Activated CD8-positive, alpha-beta T cell treated with anti-CD3 and anti-CD28 coated beads, Interleukin-2, amount 10 ng/mL, durations not matched to agents 7 days and 5 days (primary cell): ENCODE measurements around the gene IST1. TPM values are rescaled to one million over a fixed set of nuclear protein-coding genes. Genes with fewer than 3 reads are reported as not detected.
"Not testable (repeated sequence)": the region's sequence is repeated elsewhere in the genome, so short reads cannot be mapped to it uniquely, and the experiment has no call there.

Source experiments
- ATAC-seq: fragments of 150-1000 bp; cut with Tn5 transposase; one replicate; pipeline ENCODE4 v1.10.0; 2021; ENCODE audit warnings: moderate library complexity
- CTCF ChIA-PET: fragments of 350-600 bp; sonication (Branson Sonifier 250); formaldehyde crosslinking; loops from one replicate; lab custom pipeline; 2021; ENCODE audit warnings: antibody characterized with exemption; lab: Charles Lee
- POLR2A ChIA-PET: fragments of 350-600 bp; sonication (Branson Sonifier 250); formaldehyde crosslinking; loops from one replicate; lab custom pipeline; 2021; ENCODE audit warnings: antibody characterized with exemption; lab: Charles Lee
- DNase-seq: peaks from one replicate; pipeline ENCODE4 v3.0.0-alpha.2; 2020
- H3K27ac Mint-ChIP-seq: one replicate; pipeline ENCODE4 v1.8.0; 2021; ENCODE audit warnings: mild to moderate bottlenecking, mixed read lengths
- H3K27me3 Mint-ChIP-seq: one replicate; pipeline ENCODE4 v1.8.0; 2021; ENCODE audit warnings: low read depth, mixed read lengths
- H3K36me3 Mint-ChIP-seq: one replicate; pipeline ENCODE4 v1.8.0; 2021; ENCODE audit warnings: low read depth, mixed read lengths
- H3K4me1 Mint-ChIP-seq: one replicate; pipeline ENCODE4 v1.8.0; 2021; ENCODE audit warnings: low read depth, mixed read lengths
- H3K4me3 Mint-ChIP-seq: one replicate; pipeline ENCODE4 v1.8.0; 2021; ENCODE audit warnings: mild to moderate bottlenecking, mixed read lengths
- H3K9me3 Mint-ChIP-seq: one replicate; pipeline ENCODE4 v1.8.0; 2022; ENCODE audit warnings: mixed read lengths; ENCODE audit not compliant: insufficient read depth
- total RNA-seq, 2 experiments: library from RNA; stranded (reverse); gene quantifications; one replicate each; pipeline ENCODE4 v1.2.3, GENCODE V29; 2021

Gene IST1
- total RNA-seq, 2 experiments from 2014 or later = 155 to 174 TPM

GRCh38 chr16:71855937-71856662, 39.2 kb upstream of the IST1 start:
- H3K27ac Mint-ChIP-seq = peak overlapping the region; percentile 71
- ATAC-seq (peak; percentile 51), DNase-seq (peak; percentile 26)
- peaks cover 27% of the 10 kb centered on the region for H3K36me3 Mint-ChIP-seq
- no peak overlapping the region for H3K4me3 Mint-ChIP-seq
- POLR2A ChIA-PET = interaction anchor here (1.1 kb wide), 1 partner anchor 10 kb away, joined by 3 read pairs; the partner anchor contains the start of gene ATXN1L
- H3K27me3 Mint-ChIP-seq = no peaks in the 10 kb centered on the region
- H3K4me1 Mint-ChIP-seq = peaks cover 26% of the 10 kb centered on the region
- CTCF ChIA-PET = interaction anchor here (1.0 to 5.0 kb wide), 4 partner anchors 15 to 106 kb away, joined by 3 to 43 read pairs (median 6); no protein-coding TSS in a partner anchor
- no peaks in the 10 kb centered on the region for H3K9me3 Mint-ChIP-seq

DNA sequence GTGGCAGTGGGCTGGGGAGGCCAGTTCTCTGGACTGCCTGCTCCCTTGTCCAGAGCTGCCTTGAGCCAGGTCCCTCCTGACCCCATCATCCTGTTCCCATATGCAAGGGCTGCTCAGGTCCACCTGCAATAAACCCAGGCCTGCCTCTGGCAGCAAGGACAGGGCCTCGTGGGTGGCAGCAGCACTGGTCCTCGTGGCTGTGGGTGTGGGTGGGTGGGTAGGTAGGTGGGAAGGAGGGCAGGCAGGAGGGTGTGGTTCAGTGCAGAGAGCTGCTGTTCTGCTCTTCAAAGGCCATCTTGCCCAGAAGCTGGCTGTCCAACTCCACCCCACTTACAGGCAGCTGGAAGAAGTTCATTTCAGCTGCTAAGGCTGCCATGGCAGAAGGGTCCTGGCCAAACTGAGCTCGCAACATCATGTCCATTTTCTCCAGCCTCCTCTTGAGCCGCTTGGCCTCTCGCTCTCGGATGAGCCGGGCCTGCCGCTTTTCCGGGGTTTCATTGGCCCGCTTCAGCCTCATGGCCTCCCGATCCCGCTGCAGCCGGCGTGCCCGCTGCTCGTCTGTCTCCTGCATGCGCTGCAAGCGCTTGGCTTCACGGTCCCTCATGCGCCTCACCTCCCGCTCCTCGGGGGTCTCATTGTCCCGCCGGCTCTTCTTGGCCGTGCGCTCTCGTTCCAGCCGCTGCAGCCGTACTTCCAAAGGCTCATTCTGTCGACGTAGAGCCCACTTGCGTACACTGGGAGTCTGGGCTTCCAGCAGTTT, 35.4 kb upstream of the IST1 start:
- no peak for ATAC-seq
- CTCF ChIA-PET = interaction anchor here (1.3 to 5.0 kb wide), 2 partner anchors 21 to 101 kb away, joined by 3 to 43 read pairs; no protein-coding TSS in a partner anchor
- H3K27me3 Mint-ChIP-seq = no peaks in the 10 kb centered on the region
- no peaks in the 10 kb centered on the region for H3K9me3 Mint-ChIP-seq
- no peak for DNase-seq
- H3K4me3 Mint-ChIP-seq = no peak overlapping the region
- H3K4me1 Mint-ChIP-seq = peaks cover 13% of the 10 kb centered on the region
- H3K27ac Mint-ChIP-seq = no peak overlapping the region
- H3K36me3 Mint-ChIP-seq = peaks cover 9% of the 10 kb centered on the region
- POLR2A ChIA-PET = no interaction called here

DNA sequence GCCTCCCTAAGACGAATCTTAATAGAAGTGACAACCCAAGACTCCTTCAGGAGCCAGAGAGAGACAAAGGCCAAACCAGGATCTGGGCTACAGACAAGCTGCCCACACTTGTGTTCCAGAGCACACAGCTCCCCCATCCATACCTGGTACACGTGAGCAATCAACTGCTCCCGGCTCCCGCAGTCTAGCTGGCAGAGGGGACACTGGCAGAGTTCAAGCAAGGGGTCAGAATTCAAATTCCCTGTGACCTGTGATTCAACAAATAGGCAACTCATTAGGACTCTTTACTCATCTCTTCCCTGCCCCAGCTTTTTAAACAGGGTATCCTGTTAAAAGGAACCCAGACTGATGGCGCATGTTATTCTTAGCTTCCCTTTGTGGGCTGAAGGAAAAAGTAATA, 31.3 kb upstream of the IST1 start:
- H3K9me3 Mint-ChIP-seq = no peaks in the 10 kb centered on the region
- peaks cover 8% of the 10 kb centered on the region for H3K36me3 Mint-ChIP-seq
- no peak overlapping the region for H3K4me3 Mint-ChIP-seq
- ATAC-seq (no peak), DNase-seq (no peak)
- no peaks in the 10 kb centered on the region for H3K27me3 Mint-ChIP-seq
- no peak overlapping the region for H3K27ac Mint-ChIP-seq
- H3K4me1 Mint-ChIP-seq = no peaks in the 10 kb centered on the region
- CTCF ChIA-PET = interaction anchor here (1.7 to 3.4 kb wide), 2 partner anchors 18 to 97 kb away, joined by 4 to 14 read pairs; no protein-coding TSS in a partner anchor
- POLR2A ChIA-PET = interaction anchor here (0.6 to 1.3 kb wide), 2 partner anchors 17 to 30 kb away, joined by 3 to 5 read pairs; no protein-coding TSS in a partner anchor

DNA sequence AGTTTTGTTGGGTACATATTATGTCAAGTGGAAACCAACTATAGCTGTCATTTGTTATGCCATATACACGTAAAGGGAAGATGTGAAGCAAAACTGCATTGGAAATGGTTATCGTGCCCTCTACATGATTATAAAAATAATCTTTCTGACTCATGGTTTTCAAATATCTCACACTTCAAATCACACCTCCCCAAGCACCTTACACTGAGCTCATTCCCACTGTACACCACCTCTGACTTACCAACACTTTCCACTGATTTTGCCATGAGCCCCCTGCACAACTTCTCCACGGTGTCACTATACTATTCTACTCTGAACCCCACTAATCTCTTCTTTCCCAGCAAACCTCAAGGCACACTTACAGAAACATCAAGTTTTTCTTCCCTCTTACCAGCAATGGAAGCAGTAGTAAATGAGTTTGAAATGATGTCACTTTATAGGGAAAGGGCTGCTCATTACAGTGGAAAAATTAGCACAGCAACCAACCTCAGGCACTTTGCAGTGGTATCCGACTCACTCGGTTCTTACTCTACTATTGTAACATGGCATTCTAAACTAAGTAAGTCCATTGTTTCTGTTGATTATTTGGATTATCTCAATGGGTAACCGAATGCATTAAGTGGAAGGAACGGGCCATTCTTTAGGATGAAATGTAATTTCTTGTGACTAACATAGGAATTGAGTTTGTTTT, 30.0 kb upstream of the IST1 start:
- ChIA-PET CTCF (interaction anchor here (1.2 to 1.7 kb wide), 3 partner anchors 8 to 96 kb away, joined by 4 to 7 read pairs (median 4); no protein-coding TSS in a partner anchor), POLR2A (no interaction called here)
- H3K36me3 Mint-ChIP-seq = peaks cover 5% of the 10 kb centered on the region
- H3K4me1 Mint-ChIP-seq = peaks cover 1% of the 10 kb centered on the region
- H3K27me3 Mint-ChIP-seq = no peaks in the 10 kb centered on the region
- DNase-seq (no peak), ATAC-seq (no peak)
- no peak overlapping the region for H3K27ac Mint-ChIP-seq
- H3K9me3 Mint-ChIP-seq = no peaks in the 10 kb centered on the region
- H3K4me3 Mint-ChIP-seq = no peak overlapping the region

DNA sequence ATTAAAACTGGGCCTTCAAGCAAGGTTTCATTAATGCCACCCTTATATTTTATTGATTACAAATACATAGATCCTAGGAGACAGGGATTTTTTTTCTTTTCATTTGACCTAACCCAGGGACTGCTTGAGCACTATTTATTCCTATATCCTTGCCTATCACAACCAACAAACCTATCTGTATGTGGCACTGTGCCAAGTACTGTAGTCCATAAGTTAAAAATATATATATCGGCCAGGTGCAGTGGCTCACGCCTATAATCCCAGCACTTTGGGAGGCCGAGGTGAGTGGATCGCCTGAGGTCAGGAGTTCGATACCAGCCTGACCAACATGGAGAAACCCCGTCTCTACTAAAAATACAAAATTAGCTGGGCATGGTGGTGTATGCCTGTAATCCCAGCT, 28.2 kb upstream of the IST1 start:
- H3K27ac Mint-ChIP-seq, H3K36me3 Mint-ChIP-seq, DNase-seq, H3K4me3 Mint-ChIP-seq, ATAC-seq, H3K9me3 Mint-ChIP-seq, H3K27me3 Mint-ChIP-seq, POLR2A ChIA-PET, H3K4me1 Mint-ChIP-seq: not testable (repeated sequence)
- CTCF ChIA-PET = interaction anchor here (1.0 to 1.3 kb wide), 4 partner anchors 14 to 17 kb away, joined by 3 to 5 read pairs (median 4); no protein-coding TSS in a partner anchor

DNA sequence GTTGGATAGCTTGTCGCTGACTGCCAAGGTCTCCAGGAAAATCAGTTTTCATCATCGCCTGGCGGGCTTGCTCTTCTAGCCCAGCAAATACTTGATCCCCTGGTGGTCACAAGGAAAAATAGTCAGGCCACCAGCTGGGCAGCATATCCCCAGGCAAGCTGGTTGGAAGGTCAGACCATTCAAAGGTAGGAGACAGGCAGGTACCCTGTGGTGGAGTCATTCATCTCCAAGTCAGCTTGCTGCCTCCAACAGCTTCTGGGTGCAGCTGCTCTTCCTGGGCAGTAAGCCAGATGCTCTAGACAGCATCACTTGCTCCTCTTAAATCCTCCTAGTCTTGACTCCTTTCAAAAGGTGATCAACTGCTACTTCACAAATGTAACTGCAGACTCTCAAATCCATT, 27.4 kb upstream of the IST1 start:
- Mint-ChIP-seq H3K27me3 (no peaks in the 10 kb centered on the region), H3K36me3 (peaks cover 5% of the 10 kb centered on the region), H3K27ac (no peak overlapping the region), H3K4me3 (no peak overlapping the region), H3K4me1 (peaks cover 9% of the 10 kb centered on the region), H3K9me3 (no peaks in the 10 kb centered on the region)
- ChIA-PET POLR2A (no interaction called here), CTCF (interaction anchor here (1.2 kb wide), 2 partner anchors 15 to 17 kb away, joined by 3 to 5 read pairs; no protein-coding TSS in a partner anchor)
- no peak for DNase-seq
- ATAC-seq = no peak

DNA sequence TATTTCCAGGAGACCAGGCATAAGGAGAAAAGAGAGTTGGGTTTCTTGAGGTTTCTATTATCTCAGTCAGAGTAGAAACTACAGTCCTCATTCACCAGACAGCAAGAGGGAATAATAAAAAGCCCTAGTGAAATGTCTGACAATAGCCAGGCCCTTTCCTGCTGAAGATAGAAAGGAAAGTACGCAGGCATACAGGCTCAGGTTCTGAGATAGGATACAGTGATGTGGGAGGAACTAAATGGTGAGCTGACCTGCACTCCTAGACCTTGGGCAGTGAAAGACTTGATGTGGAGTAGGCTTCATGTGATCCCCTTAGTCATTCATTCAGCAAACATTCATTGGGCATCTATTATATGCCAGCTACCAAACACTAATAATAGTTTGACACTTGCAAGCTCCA, 26.2 kb upstream of the IST1 start:
- POLR2A ChIA-PET = interaction anchor here (0.6 kb wide), 1 partner anchor 48 kb away, joined by 3 read pairs; no protein-coding TSS in a partner anchor
- ATAC-seq = no peak
- H3K4me1 Mint-ChIP-seq = peaks cover 13% of the 10 kb centered on the region
- DNase-seq = no peak
- H3K27me3 Mint-ChIP-seq = no peaks in the 10 kb centered on the region
- CTCF ChIA-PET = interaction anchor here (6.6 kb wide), 1 partner anchor 14 kb away, joined by 80 read pairs; the partner anchor contains the start of gene ZNF821
- no peak overlapping the region for H3K27ac Mint-ChIP-seq
- H3K9me3 Mint-ChIP-seq = no peaks in the 10 kb centered on the region
- peaks cover 5% of the 10 kb centered on the region for H3K36me3 Mint-ChIP-seq
- no peak overlapping the region for H3K4me3 Mint-ChIP-seq

DNA sequence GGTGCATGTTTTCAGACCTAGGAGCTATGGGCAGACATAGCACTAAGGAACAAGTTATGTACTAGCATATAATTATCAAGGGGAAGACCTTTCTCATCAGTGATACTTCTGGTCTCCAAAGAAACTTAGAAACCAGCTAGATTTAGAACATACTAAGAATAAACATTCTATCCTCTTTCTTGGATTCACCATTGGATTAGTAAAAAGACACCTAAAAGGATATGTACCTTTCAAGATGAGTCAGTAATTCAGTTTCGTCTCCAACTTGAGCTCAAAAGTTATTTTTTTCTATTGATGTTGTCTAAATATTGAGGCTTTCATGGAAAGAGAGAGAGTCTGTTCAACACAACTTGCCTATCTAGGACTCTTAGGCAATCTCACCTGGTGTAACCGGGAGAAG, 24.5 kb upstream of the IST1 start:
- DNase-seq (no peak), ATAC-seq (no peak)
- ChIA-PET POLR2A (interaction anchor here (0.7 kb wide), 1 partner anchor 13 kb away, joined by 8 read pairs; no protein-coding TSS in a partner anchor), CTCF (interaction anchor here (1.4 to 6.6 kb wide), 2 partner anchors 12 to 15 kb away, joined by 3 to 80 read pairs; partner anchors contain the start of gene ZNF821)
- peaks cover 13% of the 10 kb centered on the region for H3K4me1 Mint-ChIP-seq
- H3K27me3 Mint-ChIP-seq = no peaks in the 10 kb centered on the region
- H3K4me3 Mint-ChIP-seq = no peak overlapping the region
- no peaks in the 10 kb centered on the region for H3K9me3 Mint-ChIP-seq
- no peak overlapping the region for H3K27ac Mint-ChIP-seq
- peaks cover 5% of the 10 kb centered on the region for H3K36me3 Mint-ChIP-seq

- no peak for ATAC-seq
- POLR2A ChIA-PET = interaction anchor here (0.6 to 1.2 kb wide), 4 partner anchors 8 to 180 kb away, joined by 3 to 4 read pairs (median 3); partner anchors contain the start of genes ATXN1L and ZNF821
- CTCF ChIA-PET = interaction anchor here (0.9 to 6.6 kb wide), 5 partner anchors 10 to 88 kb away, joined by 3 to 80 read pairs (median 3); partner anchors contain the start of gene ZNF821
- no peaks in the 10 kb centered on the region for H3K9me3 Mint-ChIP-seq
- no peak for DNase-seq
- peak overlapping the region; percentile 70 for H3K27ac Mint-ChIP-seq
- H3K4me1 Mint-ChIP-seq = peaks cover 13% of the 10 kb centered on the region
- peaks cover 1% of the 10 kb centered on the region for H3K36me3 Mint-ChIP-seq
- H3K27me3 Mint-ChIP-seq = no peaks in the 10 kb centered on the region
- peak overlapping the region; percentile 31 for H3K4me3 Mint-ChIP-seq
These were observed 22.1 kb upstream of the IST1 start for GRCh38 chr16:71873199-71873598.

DNA sequence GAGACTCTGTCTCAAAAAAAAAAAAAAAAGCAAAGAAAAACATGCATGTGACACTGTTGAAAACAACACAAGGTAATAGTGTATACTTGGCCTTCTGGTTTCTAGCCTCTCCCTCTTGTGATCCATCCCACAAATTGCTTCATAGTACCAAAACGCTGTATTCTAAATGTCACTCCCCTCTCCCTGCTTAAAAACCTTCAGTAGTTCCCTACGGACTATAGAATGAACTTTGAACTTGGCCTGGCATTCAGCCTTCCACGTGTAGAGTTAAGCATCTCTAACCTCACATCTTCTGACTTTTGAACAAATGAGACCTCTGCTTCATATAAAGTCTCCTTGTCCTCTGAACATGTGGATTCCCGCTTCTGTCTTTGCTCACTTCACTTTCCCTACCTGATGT, 16.4 kb upstream of the IST1 start:
- DNase-seq (no peak), ATAC-seq (no peak)
- no peak overlapping the region for H3K27ac Mint-ChIP-seq
- ChIA-PET POLR2A (no interaction called here), CTCF (interaction anchor here (5.2 kb wide), 1 partner anchor 21 kb away, joined by 43 read pairs; no protein-coding TSS in a partner anchor)
- H3K27me3 Mint-ChIP-seq = peaks cover 6% of the 10 kb centered on the region
- H3K4me1 Mint-ChIP-seq = peaks cover 36% of the 10 kb centered on the region
- no peaks in the 10 kb centered on the region for H3K9me3 Mint-ChIP-seq
- no peak overlapping the region for H3K4me3 Mint-ChIP-seq
- peaks cover 14% of the 10 kb centered on the region for H3K36me3 Mint-ChIP-seq

DNA sequence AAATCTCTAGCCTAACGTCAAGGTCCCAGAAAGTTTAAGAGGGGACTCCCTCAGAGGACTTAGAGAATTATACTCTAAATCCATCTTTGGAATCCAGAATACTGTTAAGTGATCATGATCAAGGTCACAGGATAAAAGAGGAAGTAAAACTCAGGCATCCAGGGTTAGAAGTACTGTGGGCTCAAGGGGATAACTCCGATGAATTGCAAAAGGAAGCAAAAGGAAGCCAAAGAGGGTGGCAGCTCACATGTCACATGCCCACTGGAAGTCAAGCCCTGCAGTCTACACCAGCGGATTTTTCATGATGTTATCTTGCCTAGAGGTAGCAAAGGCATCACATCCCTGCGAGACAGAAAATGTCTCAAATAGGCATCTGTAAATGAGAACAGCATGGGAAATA, 15.2 kb upstream of the IST1 start:
- POLR2A ChIA-PET = interaction anchor here (0.7 to 3.8 kb wide), 3 partner anchors 34 to 1212 kb away, joined by 3 to 42 read pairs (median 4); partner anchors contain the start of genes AP1G1 and ATXN1L
- no peak overlapping the region for H3K27ac Mint-ChIP-seq
- H3K4me3 Mint-ChIP-seq = no peak overlapping the region
- DNase-seq (no peak), ATAC-seq (no peak)
- no peaks in the 10 kb centered on the region for H3K9me3 Mint-ChIP-seq
- H3K36me3 Mint-ChIP-seq = peaks cover 14% of the 10 kb centered on the region
- H3K27me3 Mint-ChIP-seq = peaks cover 13% of the 10 kb centered on the region
- peaks cover 44% of the 10 kb centered on the region for H3K4me1 Mint-ChIP-seq
- CTCF ChIA-PET = interaction anchor here (1.0 to 5.2 kb wide), 2 partner anchors 23 to 31 kb away, joined by 5 to 43 read pairs; no protein-coding TSS in a partner anchor
